CD4-positive, alpha-beta T cell treated with Interleukin-17A for 4 hours (primary cell): ENCODE measurements around the gene MACROD1.
"Not testable (repeated sequence)": the region's sequence is repeated elsewhere in the genome, so short reads cannot be mapped to it uniquely, and the experiment has no call there.

ENCODE experiments used
- DNase-seq: peaks from one replicate; pipeline ENCODE4 v3.0.0-alpha.2; 2020; ENCODE audit warnings: mixed read lengths

The MACROD1 gene

GRCh38 chr11:63986932-63987513 is 178.9 kb downstream of the MACROD1 start:
- DNase-seq, result no peak

- DNase-seq, result peak; percentile 90
Measured at GRCh38 chr11:63986156-63986931, 179.6 kb downstream of the MACROD1 start, which contains the start of gene OTUB1. Gene OTUB1, plus strand, starts transcription at chr11:63986438. Its CDS starts 19 bp downstream, at chr11:63986457.

GRCh38 chr11:63985812-63986155 is 180.1 kb downstream of the MACROD1 start:
- peak; percentile 81 for DNase-seq

GRCh38 chr11:63979426-63979825 is 186.5 kb downstream of the MACROD1 start:
- no peak for DNase-seq

DNA sequence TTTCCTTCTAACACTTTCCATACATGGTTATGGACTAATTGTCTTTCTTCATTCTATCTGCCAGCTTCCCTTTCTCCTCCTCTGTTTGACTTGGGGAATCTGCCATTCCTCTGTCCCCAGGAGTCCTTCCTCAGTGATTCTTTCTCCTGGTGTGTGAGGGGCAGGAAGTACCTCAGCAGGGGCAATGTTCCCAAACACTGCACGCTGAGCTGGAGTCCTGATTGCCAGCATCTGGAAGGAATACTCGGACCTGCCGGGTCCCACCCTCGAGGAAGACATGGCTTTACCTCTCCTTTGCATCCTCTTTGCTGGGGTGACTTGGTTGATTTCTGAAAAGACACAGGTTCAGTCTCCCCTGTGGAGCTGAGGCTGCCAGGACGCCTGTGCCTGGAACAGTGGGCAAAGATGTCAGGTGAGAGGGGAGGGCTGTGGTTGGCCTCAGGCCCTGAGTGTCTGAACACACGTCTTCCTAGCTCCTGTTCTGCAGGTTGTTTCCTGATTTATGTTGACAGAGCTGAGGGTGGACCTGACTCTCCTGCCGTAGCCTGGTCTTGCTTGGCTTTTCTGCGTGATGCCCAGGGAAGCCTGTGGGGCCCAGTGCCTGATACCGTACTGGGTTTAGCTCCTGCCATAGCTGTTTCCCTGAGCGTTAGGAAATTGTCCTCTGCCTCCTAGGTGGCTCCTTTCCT is 187.2 kb downstream of the MACROD1 start:
- no peak for DNase-seq

DNA sequence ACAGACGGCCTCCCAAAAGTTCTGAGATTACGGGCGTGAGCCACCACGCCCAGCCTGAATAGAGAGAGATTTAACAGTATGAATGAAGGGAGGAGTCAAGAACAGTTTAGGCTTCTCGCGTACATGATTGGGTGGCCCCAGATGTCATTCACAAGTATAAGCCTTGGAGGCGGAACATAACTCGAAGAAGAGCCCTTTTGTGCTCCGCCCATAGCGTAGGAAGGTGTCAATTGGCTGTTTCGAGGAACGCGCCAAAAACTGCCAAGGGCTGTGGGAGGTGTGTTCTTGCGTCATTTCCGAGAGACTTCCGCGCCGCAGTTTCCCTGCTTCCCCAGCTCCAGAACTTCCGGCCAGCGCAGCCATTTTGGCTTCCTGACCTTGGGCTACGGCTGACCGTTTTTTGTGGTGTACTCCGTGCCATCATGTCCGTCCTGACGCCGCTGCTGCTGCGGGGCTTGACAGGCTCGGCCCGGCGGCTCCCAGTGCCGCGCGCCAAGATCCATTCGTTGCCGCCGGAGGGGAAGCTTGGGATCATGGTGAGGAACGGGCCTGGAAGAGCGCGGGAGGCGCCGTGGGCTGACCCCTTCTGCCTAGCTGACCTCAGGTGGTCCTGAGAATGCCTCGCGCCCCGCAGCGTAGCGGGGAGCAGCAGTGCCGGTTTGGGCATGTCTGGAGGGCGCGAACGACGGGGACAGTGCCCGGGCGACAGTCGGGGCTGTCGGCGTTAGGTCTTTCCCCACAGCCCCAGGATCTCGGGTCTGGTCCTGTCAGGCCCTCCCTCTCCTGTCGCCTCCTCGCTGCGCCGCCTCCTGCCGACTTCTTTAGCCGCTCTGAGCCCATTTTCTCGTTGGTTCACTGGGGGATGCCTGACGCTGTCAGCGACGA is 191.4 kb downstream of the MACROD1 start, which contains the start of gene COX8A:
COX8A (plus strand) TSS at position 362 of the 885 bp plus-strand sequence; CDS start at position 423, 61 bp downstream.
- DNase-seq, result peak; percentile 93

DNA sequence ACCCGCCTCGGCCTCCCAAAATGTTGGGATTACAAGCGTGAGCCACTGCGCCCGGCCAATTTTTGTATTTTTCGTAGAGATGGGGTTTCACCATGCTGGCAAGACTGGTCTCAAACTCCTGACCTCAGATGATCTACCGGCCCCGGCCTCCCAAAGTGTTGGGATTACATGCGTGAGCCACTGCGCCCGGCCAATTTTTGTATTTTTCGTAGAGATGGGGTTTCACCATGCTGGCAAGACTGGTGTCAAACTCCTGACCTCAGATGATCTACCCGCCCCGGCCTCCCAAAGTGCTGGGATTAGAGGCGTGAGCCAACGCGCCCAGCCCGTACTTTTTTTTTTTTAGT is 192.0 kb downstream of the MACROD1 start:
- not testable (repeated sequence) for DNase-seq

- no peak for DNase-seq
Measured at GRCh38 chr11:63970902-63971301, 195.0 kb downstream of the MACROD1 start.

DNA sequence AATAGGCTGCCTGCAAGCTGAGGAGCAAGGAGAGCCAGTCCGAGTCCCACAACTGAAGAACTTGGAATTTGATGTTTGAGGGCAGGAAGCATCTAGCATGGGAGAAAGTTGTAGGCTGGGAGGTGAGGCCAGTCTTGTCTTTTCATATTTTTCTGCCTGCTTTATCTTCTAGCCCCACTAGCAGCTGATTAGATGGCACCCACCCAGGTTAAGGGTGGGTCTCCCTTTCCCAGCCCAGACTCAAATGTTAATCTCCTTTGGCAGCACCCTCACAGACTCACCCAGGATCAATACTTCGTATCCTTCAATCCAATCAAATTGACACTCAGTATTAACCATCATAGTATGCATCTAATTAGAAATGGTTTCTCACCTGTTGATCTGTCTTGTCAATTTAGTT is 196.5 kb downstream of the MACROD1 start:
- no peak for DNase-seq

DNA sequence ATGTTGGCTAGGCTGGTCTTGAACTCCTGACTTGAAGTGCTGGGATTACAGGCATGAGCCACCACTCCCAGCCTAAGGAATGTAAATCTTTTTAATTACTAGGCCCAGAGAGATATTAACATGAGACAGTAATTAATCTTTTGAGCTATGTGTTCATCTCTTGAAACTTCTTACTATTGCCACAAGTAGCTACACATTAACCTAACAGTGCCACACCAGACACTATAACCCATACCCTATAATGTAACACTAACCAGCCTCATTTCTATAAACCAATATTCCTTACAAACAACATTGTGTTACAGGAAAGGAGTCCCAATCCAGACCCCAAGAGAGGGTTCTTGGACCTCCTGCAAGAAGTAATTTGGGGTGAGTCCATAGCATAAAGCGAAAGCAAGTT is 199.5 kb downstream of the MACROD1 start:
- DNase-seq, result no peak

GRCh38 chr11:63963895-63964294 is 202.0 kb downstream of the MACROD1 start:
- DNase-seq, result not testable (repeated sequence)

DNA sequence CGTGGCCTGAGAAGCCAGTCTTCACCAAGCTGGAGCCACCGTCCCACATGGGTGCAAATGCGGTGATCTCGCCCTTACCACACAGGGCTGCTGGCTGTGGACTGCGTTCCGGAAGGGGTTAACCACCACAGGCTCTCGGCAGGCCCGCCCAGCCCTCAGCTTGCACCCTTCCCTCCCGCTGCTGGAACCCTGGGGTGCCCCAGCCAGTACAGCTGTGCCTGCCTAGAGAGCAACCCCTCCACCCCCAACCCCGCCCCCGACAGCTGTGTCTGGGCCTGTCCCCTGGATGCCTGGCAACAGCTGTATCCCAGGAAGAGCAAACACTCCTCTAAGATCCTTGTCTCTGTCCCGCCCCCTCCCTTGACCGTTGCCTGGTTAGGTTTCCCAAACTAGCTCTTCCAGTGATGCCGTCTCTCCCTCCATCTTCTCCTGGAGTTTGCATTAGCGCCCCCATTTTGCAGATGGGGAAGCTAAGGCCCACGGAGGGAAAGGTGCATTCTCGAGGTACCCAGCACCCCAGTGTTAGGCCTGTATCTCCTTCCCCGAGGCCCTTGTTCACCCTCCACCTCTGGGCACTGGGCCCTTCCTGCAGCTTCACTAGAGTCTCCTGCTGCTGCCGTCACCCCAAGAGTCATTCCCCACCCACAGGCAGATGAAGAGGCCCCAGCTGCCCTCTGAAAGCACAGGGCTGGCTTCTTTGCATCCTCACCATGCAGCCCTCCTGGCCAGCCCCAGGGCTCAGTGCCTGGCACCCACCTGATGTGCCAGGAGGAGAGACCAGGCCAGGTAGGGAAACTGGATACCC is 204.1 kb downstream of the MACROD1 start:
- no peak for DNase-seq

DNA sequence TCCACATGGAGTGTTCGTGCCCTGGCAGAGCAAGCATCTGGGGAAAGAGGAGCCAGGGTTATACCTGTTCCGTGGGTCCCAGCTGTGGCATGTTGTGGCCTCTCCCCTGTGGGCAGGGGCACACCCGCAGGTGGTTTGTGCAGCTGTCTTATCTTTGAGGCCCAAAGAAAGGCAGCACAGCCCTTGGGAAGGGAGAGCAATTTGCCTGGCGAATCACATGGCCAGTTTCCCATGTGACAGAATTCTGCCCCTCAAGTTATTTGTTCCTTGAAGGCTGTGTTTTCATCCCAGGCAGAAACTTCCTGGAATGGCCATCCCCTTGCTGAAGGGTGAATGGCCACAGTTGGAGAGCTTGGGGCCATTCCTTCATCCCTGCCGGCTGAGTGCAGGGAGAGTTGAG is 207.9 kb downstream of the MACROD1 start:
- no peak for DNase-seq

DNA sequence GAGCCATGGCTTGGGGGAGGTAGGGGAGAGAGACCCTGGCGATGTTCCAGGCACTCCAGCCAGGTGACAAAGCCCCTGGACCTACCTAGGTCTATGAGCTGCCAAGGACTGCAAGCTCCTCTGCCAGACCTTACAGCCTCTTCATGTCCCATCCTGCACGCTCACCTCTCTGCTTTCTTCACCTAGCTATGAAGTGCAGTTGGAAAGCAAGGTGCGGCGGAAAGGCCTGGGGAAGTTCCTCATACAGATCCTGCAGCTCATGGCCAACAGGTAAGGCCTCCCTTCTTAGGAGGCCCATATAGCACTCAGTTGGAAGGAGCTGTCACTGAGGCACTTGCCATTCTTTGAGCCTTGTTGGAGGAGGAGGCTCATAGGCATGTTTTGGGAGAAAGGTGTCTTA is 213.3 kb downstream of the MACROD1 start:
- DNase-seq, result no peak

DNA sequence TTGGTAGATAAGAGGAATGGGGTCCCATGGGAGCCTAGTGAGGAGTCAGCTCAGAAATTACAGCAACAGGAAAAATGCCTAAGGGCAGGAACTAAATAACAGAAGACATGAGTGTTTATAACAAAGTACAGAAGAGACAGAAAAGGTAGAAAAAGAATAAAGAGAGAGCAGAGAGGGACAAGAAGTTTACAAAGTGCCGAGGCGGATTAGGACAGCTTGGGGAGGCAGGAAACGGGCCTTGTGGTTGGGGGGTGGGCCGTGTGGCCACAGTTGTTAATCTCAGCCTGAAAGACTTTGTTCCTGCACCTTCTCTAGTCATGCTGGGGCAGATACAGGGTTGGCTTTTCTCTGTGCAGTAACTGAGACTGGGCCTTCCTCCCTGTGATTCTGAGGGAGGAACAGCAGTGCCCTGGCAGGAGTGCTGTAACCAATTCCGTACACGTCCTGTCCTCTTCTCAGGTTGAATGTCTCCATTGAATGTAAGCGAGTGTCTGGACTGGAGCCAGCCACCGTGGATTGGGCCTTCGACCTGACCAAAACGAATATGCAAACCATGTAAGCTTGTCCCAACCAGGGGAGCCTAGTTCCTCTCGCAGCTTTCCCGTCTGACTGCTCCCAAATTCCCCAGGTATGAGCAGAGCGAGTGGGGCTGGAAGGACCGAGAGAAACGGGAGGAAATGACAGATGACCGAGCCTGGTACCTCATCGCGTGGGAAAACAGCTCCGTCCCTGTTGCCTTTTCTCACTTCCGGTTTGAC is 214.0 kb downstream of the MACROD1 start:
- DNase-seq, result peak; percentile 41
